ENCODE data around the gene SLC25A25.
"Not testable (repeated sequence)": the region's sequence is repeated elsewhere in the genome, so short reads cannot be mapped to it uniquely, and the experiment has no call there.

The SLC25A25 gene

GRCh38 chr9:128098297-128099230, 30.5 kb downstream of the SLC25A25 start:
- peak; percentile 55 for DNase-seq

GRCh38 chr9:128099231-128099931, 31.3 kb downstream of the SLC25A25 start:
- DNase-seq: no peak

DNA sequence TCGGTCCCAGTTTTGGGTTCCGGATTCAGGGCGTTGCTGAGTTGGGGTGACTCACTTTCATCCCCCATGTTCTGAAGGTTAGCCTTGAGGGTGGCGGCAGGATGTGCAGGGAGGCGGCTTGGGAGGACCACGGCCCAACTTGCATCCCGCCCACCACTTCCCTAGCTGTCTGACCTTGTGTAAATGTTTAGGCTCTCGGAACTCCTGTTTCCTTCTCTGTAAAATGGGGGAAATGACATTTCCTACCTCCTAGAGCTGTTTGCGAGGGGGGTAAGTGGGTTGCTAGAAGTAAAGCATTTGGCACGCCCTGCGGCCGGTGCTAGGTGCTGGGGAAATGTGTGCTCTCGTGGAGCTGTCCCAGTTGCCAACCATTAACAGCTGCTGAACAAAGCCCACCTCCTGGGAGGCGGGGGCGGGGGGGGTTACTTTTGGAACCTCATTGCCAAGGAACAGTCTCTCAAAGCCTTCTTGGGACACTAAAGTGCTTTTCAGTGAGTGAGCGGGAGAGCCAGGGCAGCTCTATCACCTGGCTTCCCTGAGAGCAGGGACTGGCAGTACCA, 32.0 kb downstream of the SLC25A25 start:
- DNase-seq: no peak

DNA sequence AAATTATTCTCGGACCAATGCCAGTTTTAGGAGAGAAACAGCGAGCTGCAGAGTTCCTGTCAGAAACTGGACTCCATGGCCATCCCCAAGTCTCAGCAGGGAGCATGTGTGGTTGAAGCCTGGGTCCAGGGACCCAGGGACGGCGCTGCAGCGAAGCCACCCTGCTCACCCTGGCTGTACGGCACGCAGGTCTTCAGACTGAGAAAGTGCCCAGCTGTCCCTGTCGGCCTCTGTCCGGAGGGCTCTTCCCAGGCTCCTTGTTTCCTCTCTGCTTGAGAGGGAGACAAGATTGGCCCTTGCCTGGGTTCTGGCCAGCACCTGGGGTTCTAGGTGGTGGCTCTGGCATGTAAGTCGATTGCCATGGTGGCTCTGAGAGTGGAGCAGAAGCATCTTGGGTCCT, 32.5 kb downstream of the SLC25A25 start:
- DNase-seq: no peak

DNA sequence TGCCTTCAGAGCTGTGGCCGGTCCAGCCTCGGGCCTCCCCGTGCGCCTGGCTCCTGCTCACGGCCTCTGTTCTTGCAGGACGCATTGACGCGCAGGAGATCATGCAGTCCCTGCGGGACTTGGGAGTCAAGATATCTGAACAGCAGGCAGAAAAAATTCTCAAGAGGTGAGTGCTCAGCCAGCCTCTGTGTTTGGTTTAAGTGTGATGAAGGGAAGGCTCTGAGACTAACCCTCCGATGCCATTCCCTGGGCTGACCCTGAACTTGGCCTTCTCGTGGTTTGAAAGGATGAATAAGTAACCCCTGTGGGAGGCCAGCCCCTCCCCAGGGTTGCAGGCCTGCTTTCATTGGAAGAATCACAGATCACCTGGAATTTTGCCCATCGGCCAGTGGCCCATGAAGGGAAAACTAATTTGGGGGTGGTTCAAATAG, 33.2 kb downstream of the SLC25A25 start:
- DNase-seq: no peak

DNA sequence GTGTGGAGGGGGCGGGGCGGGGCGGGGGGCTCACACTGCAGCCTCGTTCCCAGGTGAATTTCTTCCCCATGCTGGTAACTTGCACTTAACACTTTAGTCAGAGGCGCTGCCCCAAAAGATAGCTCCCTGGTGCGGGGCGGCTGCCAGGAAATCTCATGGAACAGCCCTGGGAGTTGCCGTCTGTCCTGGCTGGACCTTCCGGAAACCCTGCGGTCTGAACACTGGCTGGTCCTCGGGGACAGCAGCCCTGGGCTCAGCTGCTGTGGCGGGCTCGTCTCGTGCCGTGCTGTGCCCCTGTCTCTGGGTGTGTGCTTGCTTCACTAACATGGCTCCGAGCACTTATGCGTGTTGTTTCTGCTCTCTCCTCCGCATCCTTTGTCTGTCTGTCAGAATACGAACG, 33.7 kb downstream of the SLC25A25 start:
- DNase-seq: no peak

DNA sequence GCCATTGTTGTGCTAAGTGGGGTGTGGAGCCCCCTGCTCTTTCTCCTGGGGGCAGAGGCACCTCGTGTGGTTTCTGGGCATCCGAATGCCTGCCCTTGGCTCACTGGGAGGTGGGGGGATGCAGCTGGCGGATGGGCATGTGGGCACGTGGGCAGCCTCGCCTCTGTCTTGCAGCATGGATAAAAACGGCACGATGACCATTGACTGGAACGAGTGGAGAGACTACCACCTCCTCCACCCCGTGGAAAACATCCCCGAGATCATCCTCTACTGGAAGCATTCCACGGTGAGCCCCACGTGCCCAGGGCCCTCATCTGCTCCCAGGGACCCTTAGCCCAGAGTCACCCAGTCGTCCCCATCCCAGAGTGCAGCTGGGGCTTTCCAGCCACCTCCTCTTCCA, 34.2 kb downstream of the SLC25A25 start:
- DNase-seq: no peak

- no peak for DNase-seq
These were observed 35.0 kb downstream of the SLC25A25 start for GRCh38 chr9:128102861-128103588.

GRCh38 chr9:128103589-128103962, 35.5 kb downstream of the SLC25A25 start:
- DNase-seq: no peak

- no peak for DNase-seq
These were observed 36.2 kb downstream of the SLC25A25 start for GRCh38 chr9:128104171-128104618.

DNA sequence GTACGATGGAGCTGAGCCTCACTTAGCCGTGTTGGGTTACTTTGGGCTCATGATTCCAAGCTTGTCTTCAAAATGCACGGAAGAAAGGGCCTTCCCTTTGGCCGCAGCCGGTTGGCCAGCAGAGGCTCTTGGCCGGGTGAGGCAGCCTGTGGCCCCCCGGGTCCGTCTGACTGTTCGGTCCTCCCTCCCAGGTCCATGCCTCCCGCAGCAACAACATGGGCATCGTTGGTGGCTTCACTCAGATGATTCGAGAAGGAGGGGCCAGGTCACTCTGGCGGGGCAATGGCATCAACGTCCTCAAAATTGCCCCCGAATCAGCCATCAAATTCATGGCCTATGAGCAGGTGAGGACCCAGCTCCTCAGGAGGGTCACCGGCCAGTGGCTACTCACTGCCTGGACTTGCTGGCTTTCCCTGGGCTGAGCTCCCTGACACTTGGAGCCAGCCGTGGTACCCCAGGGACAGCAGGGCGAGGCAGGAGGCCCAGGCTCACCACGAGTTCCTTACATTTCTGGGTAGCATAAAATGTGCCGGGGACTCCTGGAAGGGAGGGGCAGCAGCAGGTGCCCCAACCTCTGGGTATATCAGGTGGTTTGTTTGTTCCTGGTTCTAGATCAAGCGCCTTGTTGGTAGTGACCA, 37.6 kb downstream of the SLC25A25 start:
- DNase-seq: no peak

DNA sequence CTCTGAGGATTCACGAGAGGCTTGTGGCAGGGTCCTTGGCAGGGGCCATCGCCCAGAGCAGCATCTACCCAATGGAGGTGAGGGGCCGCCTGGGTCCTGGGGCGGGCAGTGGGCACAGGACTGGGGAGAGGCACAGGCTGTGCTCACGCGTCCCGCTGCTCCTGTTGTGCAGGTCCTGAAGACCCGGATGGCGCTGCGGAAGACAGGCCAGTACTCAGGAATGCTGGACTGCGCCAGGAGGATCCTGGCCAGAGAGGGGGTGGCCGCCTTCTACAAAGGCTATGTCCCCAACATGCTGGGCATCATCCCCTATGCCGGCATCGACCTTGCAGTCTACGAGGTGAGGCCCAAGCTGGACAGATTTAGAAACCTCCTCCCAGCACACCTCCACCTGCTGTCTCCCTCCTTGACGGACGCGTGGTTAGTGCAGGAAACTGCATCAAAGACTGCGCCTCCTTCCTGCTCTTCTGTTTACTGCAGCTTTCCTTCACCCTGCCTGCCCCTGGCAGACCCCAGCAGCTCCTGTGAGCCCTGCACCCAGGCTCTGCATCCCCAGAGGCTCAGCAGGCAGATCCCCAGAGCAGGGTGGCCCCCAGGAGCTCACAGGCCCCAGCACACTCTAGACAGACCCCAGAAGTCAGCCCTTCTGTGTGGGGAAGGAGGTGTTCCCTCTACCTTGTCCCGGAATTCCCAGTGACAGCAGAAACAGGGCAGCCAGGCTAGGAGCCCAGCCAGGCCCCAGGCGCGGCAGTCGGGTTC, 38.3 kb downstream of the SLC25A25 start:
- no peak for DNase-seq

DNA sequence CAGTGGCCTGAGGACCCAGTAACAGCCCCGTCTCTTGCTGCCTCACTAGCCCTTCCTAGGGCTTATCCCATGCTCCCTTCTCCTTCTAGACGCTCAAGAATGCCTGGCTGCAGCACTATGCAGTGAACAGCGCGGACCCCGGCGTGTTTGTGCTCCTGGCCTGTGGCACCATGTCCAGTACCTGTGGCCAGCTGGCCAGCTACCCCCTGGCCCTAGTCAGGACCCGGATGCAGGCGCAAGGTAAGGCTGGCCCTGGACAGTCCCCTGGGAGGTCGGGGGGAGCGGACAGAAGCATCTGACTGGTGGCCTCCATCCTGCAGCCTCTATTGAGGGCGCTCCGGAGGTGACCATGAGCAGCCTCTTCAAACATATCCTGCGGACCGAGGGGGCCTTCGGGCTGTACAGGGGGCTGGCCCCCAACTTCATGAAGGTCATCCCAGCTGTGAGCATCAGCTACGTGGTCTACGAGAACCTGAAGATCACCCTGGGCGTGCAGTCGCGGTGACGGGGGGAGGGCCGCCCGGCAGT, 39.0 kb downstream of the SLC25A25 start:
- no peak for DNase-seq

DNA sequence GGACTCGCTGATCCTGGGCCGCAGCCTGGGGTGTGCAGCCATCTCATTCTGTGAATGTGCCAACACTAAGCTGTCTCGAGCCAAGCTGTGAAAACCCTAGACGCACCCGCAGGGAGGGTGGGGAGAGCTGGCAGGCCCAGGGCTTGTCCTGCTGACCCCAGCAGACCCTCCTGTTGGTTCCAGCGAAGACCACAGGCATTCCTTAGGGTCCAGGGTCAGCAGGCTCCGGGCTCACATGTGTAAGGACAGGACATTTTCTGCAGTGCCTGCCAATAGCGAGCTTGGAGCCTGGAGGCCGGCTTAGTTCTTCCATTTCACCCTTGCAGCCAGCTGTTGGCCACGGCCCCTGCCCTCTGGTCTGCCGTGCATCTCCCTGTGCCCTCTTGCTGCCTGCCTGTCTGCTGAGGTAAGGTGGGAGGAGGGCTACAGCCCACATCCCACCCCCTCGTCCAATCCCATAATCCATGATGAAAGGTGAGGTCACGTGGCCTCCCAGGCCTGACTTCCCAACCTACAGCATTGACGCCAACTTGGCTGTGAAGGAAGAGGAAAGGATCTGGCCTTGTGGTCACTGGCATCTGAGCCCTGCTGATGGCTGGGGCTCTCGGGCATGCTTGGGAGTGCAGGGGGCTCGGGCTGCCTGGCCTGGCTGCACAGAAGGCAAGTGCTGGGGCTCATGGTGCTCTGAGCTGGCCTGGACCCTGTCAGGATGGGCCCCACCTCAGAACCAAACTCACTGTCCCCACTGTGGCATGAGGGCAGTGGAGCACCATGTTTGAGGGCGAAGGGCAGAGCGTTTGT, 39.6 kb downstream of the SLC25A25 start:
- DNase-seq: no peak

DNA sequence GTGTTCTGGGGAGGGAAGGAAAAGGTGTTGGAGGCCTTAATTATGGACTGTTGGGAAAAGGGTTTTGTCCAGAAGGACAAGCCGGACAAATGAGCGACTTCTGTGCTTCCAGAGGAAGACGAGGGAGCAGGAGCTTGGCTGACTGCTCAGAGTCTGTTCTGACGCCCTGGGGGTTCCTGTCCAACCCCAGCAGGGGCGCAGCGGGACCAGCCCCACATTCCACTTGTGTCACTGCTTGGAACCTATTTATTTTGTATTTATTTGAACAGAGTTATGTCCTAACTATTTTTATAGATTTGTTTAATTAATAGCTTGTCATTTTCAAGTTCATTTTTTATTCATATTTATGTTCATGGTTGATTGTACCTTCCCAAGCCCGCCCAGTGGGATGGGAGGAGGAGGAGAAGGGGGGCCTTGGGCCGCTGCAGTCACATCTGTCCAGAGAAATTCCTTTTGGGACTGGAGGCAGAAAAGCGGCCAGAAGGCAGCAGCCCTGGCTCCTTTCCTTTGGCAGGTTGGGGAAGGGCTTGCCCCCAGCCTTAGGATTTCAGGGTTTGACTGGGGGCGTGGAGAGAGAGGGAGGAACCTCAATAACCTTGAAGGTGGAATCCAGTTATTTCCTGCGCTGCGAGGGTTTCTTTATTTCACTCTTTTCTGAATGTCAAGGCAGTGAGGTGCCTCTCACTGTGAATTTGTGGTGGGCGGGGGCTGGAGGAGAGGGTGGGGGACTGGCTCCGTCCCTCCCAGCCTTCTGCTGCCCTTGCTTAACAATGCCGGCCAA, 40.4 kb downstream of the SLC25A25 start:
- no peak for DNase-seq

DNA sequence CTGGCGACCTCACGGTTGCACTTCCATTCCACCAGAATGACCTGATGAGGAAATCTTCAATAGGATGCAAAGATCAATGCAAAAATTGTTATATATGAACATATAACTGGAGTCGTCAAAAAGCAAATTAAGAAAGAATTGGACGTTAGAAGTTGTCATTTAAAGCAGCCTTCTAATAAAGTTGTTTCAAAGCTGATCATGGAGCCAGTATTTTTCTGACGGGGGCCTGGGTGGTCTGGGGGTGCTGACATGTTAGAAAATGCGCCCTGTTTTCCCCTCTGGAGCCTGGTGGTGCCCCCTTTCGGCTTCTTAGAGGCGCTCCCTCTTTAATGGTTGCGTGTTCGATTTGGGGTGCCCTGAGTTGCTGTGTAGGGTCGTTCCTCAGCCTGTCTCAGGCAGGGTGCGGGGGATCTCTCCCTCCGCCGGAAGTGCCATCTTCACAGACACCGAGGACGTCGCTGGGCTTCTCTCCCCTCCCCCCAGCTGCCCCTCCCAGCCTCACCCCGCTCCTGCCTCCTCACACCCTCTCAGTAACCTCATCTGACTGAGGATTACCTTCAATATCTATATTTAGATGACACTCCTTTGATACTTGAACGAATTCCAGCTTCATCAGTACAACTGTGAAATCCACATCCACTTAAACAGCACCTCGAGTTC, 41.1 kb downstream of the SLC25A25 start:
- DNase-seq: no peak

- not testable (repeated sequence) for DNase-seq
These were observed 43.7 kb downstream of the SLC25A25 start for GRCh38 chr9:128111726-128112125.

DNA sequence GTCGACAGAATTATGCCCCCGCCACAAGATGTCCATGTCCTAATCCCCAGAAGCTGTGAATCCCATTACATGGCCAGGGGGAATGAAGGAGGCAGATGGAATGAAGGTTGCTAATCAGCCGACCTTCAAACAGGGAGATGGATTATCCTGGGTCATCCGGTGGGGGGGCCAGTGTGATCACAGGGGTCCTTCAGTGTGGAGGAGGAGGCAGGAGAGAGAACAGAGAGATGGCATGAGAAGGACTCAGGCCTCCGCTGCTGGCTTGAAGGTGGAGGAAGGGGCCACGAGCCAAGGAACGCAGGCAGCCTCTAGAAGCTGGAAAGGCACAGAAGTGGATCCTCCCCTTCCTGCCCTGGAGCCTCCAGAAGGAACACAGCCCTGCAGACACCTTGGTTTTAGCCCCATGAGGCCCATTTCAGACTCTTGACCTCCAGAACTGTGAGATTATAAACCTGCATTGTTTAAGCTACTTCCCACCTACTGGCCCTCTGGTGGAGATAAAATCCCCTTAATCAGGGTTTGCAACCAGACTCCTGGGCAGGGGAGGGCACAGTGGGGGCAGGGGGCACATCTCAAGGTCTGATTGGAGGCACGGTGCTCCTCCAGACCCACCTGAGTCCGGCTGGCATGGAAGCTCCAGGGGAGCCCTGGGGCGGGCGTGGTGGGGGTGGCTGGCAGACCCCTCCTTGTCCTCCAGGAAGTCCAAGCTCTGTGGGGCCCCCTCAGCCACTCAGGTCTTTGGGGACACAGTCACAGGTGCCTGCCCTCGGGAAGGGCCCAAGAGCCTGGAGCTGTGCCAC, 45.7 kb downstream of the SLC25A25 start:
- no peak for DNase-seq

Measured in NCI-H446 treated with DMSO at 0.1 percent for 48 hours (cell line).